A549 (cell line): ENCODE data around the gene CTBP2.

Experiments used
- CBX8 ChIP-seq: fragments of 200-600 bp; sonication (generic); IDR thresholded peaks from 2 replicates; pipeline ENCODE4 v1.6.1; 2016
- MAX ChIP-seq: IDR thresholded peaks from 2 replicates; pipeline ENCODE4 v1.6.1; 2012
- PHF8 ChIP-seq: fragments of 200-600 bp; sonication (generic); IDR thresholded peaks from 2 replicates; pipeline ENCODE4 v1.6.1; 2016; ENCODE audit warnings: low read depth, mild to moderate bottlenecking, antibody characterized with exemption, moderate library complexity, borderline replicate concordance
- POLR2A ChIP-seq: IDR thresholded peaks from 2 replicates; pipeline ENCODE4 v1.6.1; 2012; ENCODE audit warnings: mild to moderate bottlenecking, low read length
- SMC3 ChIP-seq: fragments of >200 bp; sonication (Bioruptor Twin); formaldehyde crosslinking; IDR thresholded peaks from 3 replicates; pipeline ENCODE4 v1.6.1; 2018; ENCODE audit warnings: inconsistent platforms
- TF ChIP-seq, protein P1 (sequence below): fragments of >200 bp; sonication (Bioruptor Twin); formaldehyde crosslinking; IDR thresholded peaks from 3 replicates; pipeline ENCODE4 v1.5.1; 2016
- TF ChIP-seq, protein P2 (sequence below): fragments of 150-350 bp; IDR thresholded peaks from 2 replicates; pipeline ENCODE4 v1.6.1; 2014; ENCODE audit warnings: low read depth, mild to moderate bottlenecking, low read length

- TF ChIP-seq CBX8 (no peak), PHF8 (no peak), MAX (no peak), SMC3 (no peak), POLR2A (no peak)
- TF ChIP-seq, protein P1, sequence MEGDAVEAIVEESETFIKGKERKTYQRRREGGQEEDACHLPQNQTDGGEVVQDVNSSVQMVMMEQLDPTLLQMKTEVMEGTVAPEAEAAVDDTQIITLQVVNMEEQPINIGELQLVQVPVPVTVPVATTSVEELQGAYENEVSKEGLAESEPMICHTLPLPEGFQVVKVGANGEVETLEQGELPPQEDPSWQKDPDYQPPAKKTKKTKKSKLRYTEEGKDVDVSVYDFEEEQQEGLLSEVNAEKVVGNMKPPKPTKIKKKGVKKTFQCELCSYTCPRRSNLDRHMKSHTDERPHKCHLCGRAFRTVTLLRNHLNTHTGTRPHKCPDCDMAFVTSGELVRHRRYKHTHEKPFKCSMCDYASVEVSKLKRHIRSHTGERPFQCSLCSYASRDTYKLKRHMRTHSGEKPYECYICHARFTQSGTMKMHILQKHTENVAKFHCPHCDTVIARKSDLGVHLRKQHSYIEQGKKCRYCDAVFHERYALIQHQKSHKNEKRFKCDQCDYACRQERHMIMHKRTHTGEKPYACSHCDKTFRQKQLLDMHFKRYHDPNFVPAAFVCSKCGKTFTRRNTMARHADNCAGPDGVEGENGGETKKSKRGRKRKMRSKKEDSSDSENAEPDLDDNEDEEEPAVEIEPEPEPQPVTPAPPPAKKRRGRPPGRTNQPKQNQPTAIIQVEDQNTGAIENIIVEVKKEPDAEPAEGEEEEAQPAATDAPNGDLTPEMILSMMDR = no peak
- TF ChIP-seq, protein P2, sequence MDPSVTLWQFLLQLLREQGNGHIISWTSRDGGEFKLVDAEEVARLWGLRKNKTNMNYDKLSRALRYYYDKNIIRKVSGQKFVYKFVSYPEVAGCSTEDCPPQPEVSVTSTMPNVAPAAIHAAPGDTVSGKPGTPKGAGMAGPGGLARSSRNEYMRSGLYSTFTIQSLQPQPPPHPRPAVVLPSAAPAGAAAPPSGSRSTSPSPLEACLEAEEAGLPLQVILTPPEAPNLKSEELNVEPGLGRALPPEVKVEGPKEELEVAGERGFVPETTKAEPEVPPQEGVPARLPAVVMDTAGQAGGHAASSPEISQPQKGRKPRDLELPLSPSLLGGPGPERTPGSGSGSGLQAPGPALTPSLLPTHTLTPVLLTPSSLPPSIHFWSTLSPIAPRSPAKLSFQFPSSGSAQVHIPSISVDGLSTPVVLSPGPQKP = no peak
These were observed 121.7 kb downstream of the CTBP2 start for GRCh38 chr10:125038637-125039036.
